Measurements from ENCODE around the gene ANO1. TPM values are rescaled to one million over a fixed set of nuclear protein-coding genes. Genes with fewer than 3 reads are reported as not detected.

Gene ANO1
- total RNA-seq, 1 experiment from 2014 or later: 10.9 TPM

- Histone ChIP-seq H2AFZ (ENCODE audit: low read length) (no peak overlapping the region), H3K4me2 (ENCODE audit: insufficient read depth, insufficient read length, low read length) (no peak overlapping the region), H3K79me1 (ENCODE audit: insufficient read depth, low read depth, low read length, poor library complexity, severe bottlenecking) (no peaks in the 10 kb centered on the region), H4K8ac (replicated peaks; ENCODE audit: insufficient read length, low read depth, low read length) (no peak overlapping the region), H3K56ac (ENCODE audit: insufficient read length, low read depth, low read length) (no peak overlapping the region), H3K23me2 (ENCODE audit: insufficient read length, low read depth, low read length, poor library complexity, severe bottlenecking) (no peaks in the 10 kb centered on the region), H2AK5ac (ENCODE audit: insufficient read length, low read length) (no peak overlapping the region), H4K91ac (ENCODE audit: insufficient read length, low read depth, low read length) (no peak overlapping the region), H2BK120ac (ENCODE audit: low read depth, low read length, poor library complexity, severe bottlenecking) (no peak overlapping the region), H2BK12ac (ENCODE audit: insufficient read length, low read depth, low read length) (no peak overlapping the region), H3K9ac (ENCODE audit: extremely low read depth, insufficient read length, low read length) (no peak overlapping the region), H3T11ph (ENCODE audit: low read length) (no peak overlapping the region), H2BK15ac (ENCODE audit: low read depth, low read length) (no peak overlapping the region), H3K14ac (ENCODE audit: insufficient read depth, low read length) (no peak overlapping the region), H3K23ac (ENCODE audit: insufficient read length, low read depth, low read length) (no peak overlapping the region), H3K18ac (ENCODE audit: insufficient read length, low read depth, low read length) (no peak overlapping the region), H2BK20ac (ENCODE audit: low read depth, low read length, poor library complexity, severe bottlenecking) (no peak overlapping the region), H3K9me3 (ENCODE audit: control insufficient read depth, low read depth, low read length) (no peaks in the 10 kb centered on the region), H4K20me1 (ENCODE audit: control insufficient read depth, insufficient read depth, insufficient read length) (no peaks in the 10 kb centered on the region), H3K27me3 (ENCODE audit: insufficient read depth, low read length) (no peaks in the 10 kb centered on the region), H3K4me1 (ENCODE audit: insufficient read depth, low read length) (no peaks in the 10 kb centered on the region), H2BK5ac (ENCODE audit: insufficient read length, low read length) (no peak overlapping the region), H3K4ac (ENCODE audit: low read depth, low read length) (no peak overlapping the region), H3K79me2 (ENCODE audit: insufficient read depth, low read length) (no peaks in the 10 kb centered on the region), H4K5ac (ENCODE audit: insufficient read length, low read depth, low read length) (no peak overlapping the region), H3K27ac (ENCODE audit: insufficient read length, low read depth, low read length) (no peak overlapping the region)
- H3K36me3 Mint-ChIP-seq (ENCODE audit: insufficient read depth in 1 of 3, low read depth in 3 of 3): no peaks in the 10 kb centered on the region
- peaks cover 28% of the 10 kb centered on the region for H3K27me3 Mint-ChIP-seq (ENCODE audit: low read depth)
- no peak overlapping the region for H3K4me3 Mint-ChIP-seq
- peak; percentile 20 for DNase-seq
- WGBS (ENCODE audit: extremely low coverage, insufficient read length, low lambda C conversion rate): no CpG with 5 or more reads among the region's 9 CpGs
- no peak for TF ChIP-seq CTCF (conservative IDR thresholded peaks at IDR 0.05)
- peaks cover 10 to 11% of the 10 kb centered on the region in 2 experiments for H3K4me1 Mint-ChIP-seq
- no peak overlapping the region; a peak in 1 of 7 replicates for H3K27ac Mint-ChIP-seq
- no peaks in the 10 kb centered on the region for H3K9me3 Mint-ChIP-seq
These were observed 48.2 kb upstream of the ANO1 start for GRCh38 chr11:70029861-70030380.

All from H9 (cell line).